ENCODE data around the gene RNF6. TPM values are rescaled to one million over a fixed set of nuclear protein-coding genes. Genes with fewer than 3 reads are reported as not detected.

RNF6 gene
- total RNA-seq, 1 donor from 2014 or later: 15.8 TPM

DNA sequence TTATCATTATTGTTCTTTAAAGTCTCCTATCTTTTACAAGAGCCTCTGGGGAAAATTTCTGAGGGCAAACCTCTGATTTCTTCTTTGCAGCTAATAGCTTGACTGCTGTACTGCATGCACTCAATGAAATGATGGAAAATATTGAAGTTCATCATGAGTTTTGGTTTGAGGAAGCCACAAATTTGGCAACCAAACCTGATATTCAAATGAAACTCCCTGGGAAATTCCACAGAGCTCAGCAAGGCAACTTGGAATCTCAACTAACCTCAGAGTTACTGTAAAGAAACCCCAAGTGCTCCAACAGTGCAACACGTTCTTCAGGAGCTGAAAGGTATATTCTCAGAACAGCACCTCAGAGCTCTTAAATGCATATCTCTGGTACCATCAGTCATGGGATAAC is 14.2 kb upstream of the RNF6 start:
- H3K36me3 ChIP-seq: no peaks in the 10 kb centered on the region
- no peaks in the 10 kb centered on the region for H3K4me1 ChIP-seq
- no peak overlapping the region for H3K4me3 ChIP-seq
- no peak for TF ChIP-seq CTCF (IDR thresholded peaks at IDR 0.05)
- intact Hi-C loops (cut with DNase I): no loop called here
- DNase-seq (ENCODE audit: low spot score in 2 of 2): no peak
- H3K9me3 ChIP-seq: no peaks in the 10 kb centered on the region
- H3K27ac ChIP-seq: no peak overlapping the region
- H3K27me3 ChIP-seq: no peaks in the 10 kb centered on the region

GRCh38 chr13:26230703-26231102 is 8.6 kb upstream of the RNF6 start:
- no peak overlapping the region for H3K4me3 ChIP-seq
- DNase-seq (ENCODE audit: low spot score in 2 of 2): no peak
- H3K27me3 ChIP-seq: no peaks in the 10 kb centered on the region
- H3K36me3 ChIP-seq: no peaks in the 10 kb centered on the region
- intact Hi-C loops (cut with DNase I): no loop called here
- H3K9me3 ChIP-seq: no peaks in the 10 kb centered on the region
- H3K4me1 ChIP-seq: no peaks in the 10 kb centered on the region
- no peak for TF ChIP-seq CTCF (IDR thresholded peaks at IDR 0.05)
- H3K27ac ChIP-seq: no peak overlapping the region

DNA sequence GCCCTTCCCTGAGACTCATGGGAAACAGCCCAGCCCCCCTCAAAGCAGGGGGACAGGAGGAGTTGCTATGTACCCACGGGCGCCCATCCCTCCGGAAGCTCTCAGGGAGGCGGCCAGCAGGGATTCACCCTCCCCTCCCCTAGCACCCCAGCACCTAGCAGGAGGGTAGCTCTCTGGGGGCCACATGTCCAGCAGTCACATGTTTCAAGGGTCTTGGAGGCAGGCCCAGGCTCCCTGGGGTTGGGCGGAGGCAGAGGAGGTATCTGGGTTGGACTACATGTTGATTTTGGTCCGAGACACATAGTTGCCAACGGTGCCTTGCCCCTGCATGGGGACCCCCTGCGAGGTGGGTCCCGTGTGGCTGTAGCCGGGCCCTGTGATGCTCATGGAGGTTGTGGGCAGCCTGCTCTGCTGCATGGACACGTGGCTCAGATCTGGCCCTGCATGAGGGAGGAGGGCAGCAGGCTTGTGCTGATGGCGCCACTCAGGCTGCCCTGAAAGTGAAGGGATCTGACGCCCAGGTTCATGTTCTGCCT is 7.0 kb upstream of the RNF6 start:
- Histone ChIP-seq H3K4me1 (no peaks in the 10 kb centered on the region), H3K27me3 (no peaks in the 10 kb centered on the region), H3K36me3 (no peaks in the 10 kb centered on the region), H3K9me3 (no peaks in the 10 kb centered on the region), H3K27ac (no peak overlapping the region), H3K4me3 (no peak overlapping the region)
- intact Hi-C loops (cut with DNase I): loop anchor here (10.0 kb wide), 1 partner anchor 1304 kb away; a partner anchor contains a TSS
- DNase-seq (ENCODE audit: low spot score in 2 of 2): no peak
- TF ChIP-seq CTCF (IDR thresholded peaks at IDR 0.05): no peak

DNA sequence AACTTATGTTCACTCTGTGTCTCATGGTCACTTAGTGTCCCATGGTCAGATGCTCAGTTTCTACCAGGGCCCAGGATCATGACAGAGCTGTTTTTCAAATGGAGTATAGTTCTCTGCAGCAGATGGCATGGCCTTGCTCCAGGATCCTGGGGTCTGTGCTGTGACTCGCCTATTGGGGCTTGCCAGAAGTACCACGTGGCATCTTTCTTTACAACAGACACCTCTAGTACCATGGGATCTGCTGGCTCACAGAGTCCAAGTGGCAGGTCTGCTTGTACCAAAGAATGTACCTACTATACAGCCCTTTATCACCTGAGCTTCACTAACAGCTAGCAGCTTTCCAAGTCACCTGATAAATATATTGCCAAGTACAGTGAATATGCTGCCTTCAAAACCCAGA is 6.0 kb upstream of the RNF6 start:
- Histone ChIP-seq H3K36me3 (no peaks in the 10 kb centered on the region), H3K27me3 (no peaks in the 10 kb centered on the region), H3K4me3 (no peak overlapping the region), H3K4me1 (no peaks in the 10 kb centered on the region), H3K27ac (no peak overlapping the region), H3K9me3 (no peaks in the 10 kb centered on the region)
- intact Hi-C loops (cut with DNase I): loop anchor here (10.0 kb wide), 1 partner anchor 1303 kb away; a partner anchor contains a TSS
- DNase-seq (ENCODE audit: low spot score in 2 of 2): no peak
- no peak for TF ChIP-seq CTCF (IDR thresholded peaks at IDR 0.05)

DNA sequence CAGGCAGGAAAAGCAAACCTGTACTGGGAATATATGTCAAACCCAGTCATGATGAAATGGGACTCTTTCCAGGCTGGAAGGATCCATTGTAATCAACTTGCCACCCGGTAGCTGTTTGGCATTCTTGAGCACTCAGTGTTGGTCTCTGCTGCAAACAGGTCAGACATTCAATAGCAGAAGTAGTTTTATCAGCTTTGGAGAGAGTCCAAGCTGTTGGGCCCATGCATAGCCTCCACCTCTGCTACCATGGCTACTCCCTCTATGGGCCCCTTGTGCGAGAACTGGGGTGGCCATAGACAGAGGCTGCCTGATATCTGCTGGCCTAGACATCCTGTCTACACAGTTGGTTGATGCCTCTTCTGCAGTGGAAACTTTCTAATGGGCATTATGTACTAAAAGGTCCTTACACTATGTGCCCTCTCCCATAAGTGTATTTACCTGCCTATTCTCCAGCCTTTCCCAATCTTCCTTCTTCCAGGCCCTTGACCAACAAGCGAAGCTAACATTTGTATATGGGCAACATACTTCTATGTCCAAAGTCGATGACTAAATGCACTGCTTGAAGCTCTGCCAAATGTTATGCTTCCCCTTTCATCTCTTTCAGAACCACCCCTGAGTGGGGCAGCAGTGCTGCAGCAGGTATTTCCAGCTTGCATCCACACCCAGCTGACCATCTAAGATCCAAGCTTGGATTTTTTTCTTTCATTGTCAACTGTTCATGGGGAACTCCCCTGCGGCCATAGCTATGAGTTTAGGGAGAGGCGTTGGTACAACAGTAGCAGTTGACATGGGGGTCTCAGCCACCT is 5.3 kb upstream of the RNF6 start:
- no peak for TF ChIP-seq CTCF (IDR thresholded peaks at IDR 0.05)
- Histone ChIP-seq H3K4me1 (no peaks in the 10 kb centered on the region), H3K36me3 (no peaks in the 10 kb centered on the region), H3K9me3 (no peaks in the 10 kb centered on the region), H3K27ac (no peak overlapping the region), H3K27me3 (no peaks in the 10 kb centered on the region), H3K4me3 (no peak overlapping the region)
- no peak for DNase-seq (ENCODE audit: low spot score in 2 of 2)
- intact Hi-C loops (cut with DNase I): loop anchor here (10.0 kb wide), 1 partner anchor 1303 kb away; a partner anchor contains a TSS
